Pancreas (tissue), 10 donors: Measurements from ENCODE around the gene CACNA1C. TPM values are rescaled to one million over a fixed set of nuclear protein-coding genes. Genes with fewer than 3 reads are reported as not detected.

Experiments used
- ATAC-seq, 4 donors: fragments of 200-7000 bp; cut with Tn5 transposase; one replicate each; pipeline versions ENCODE4 v1.8.0 to v1.9.1; 2020; ENCODE audit warnings: mild to moderate bottlenecking in 4 of 4, moderate library complexity in 4 of 4
- DNase-seq, 6 donors: peaks; one replicate each; pipeline ENCODE4 v3.0.0-alpha.2; 2020
- FAIRE-seq: peaks from 2 replicates; lab custom pipeline; 2012; peaks lifted over from hg19 to GRCh38; lab: Jason Lieb, UNC
- H3K27ac ChIP-seq, 4 donors: fragments of 200-600 bp; sonication (generic); 1 replicate in 3 of 4; 2 replicates in 1 of 4; pipeline versions ENCODE4 v1.5.0 to v1.8.0; 2020
- H3K27me3 ChIP-seq, 4 donors: fragments of 200-600 bp; one replicate each; pipeline ENCODE4 v1.8.0; 2021
- H3K36me3 ChIP-seq, 3 donors: fragments of 200-600 bp; sonication (generic) in 1 of 3; one replicate each; pipeline versions ENCODE4 v1.5.0 to v1.8.0; 2020 to 2021
- H3K4me1 ChIP-seq, 3 donors: fragments of 200-600 bp; one replicate each; pipeline ENCODE4 v1.8.0; 2021
- H3K4me3 ChIP-seq, 4 donors: fragments of 200-600 bp; sonication (generic) in 2 of 4; one replicate each; pipeline versions ENCODE4 v1.5.0 to v1.8.0; 2020 to 2021
- H3K9me3 ChIP-seq, 4 donors: fragments of 200-600 bp; one replicate each; pipeline ENCODE4 v1.8.0; 2021
- CTCF ChIP-seq, 4 donors: fragments of 200-600 bp; sonication (generic) in 3 of 4; IDR thresholded peaks; one replicate each; pipeline versions ENCODE4 v1.5.0 to v1.8.0; 2021; ENCODE audit warnings: antibody characterized with exemption in 4 of 4
- WGBS, 2 donors: extraction: QIAGEN DNeasy Blood & Tissue Kit; methylation state at CpG; one replicate each; pipeline ENCODE4 v1.1.7; 2013; 5-methylcytosine and 5-hydroxymethylcytosine counted together
- intact Hi-C, 3 donors: fragments of 100-400 bp; cut with DNase I; formaldehyde crosslinking; loops; one replicate each; pipeline versions ENCODE4 v1.11.1 to v1.14.2; 2022
- polyA plus RNA-seq, 2 donors: library from polyadenylated mRNA; stranded (reverse); fragments of 200-250 nt; gene quantifications; one replicate each; pipeline ENCODE4 v1.2.3, GENCODE V29; 2013
- total RNA-seq, 6 donors: library from RNA; stranded (reverse); fragmentation: NEBNext Ultra II Directional in 4 of 6; extraction: Animal tissue kit (Norgen Biotek cat#: 25700) in 4 of 6; gene quantifications; one replicate each; pipeline versions ENCODE4 v1.2.1 to v1.2.4, GENCODE V29; 2021 to 2023
- donor health status: healthy with polysubstance abuse.
- donor health status: DM: no; HTN: no; CAD: no; lungs with moderate emphysema.
- donor health status: DM: no; HTN: no; CAD: no.
- donor health status: control.
- donor health status: control.
- donor health status: Bipolar disorder and iron deficiency.
- donor health status: DM: yes; HTN: yes; CAD: no.
- donor health status: DM: no; HTN: no; CAD: no.
- donor health status: DM: no; HTN: no; CAD: no.
- donor health status: DM: yes; HTN: yes; CAD: no.

The CACNA1C gene
- total and polyA plus RNA-seq, 8 donors = 1.2 to 3.8 (median 2.3) TPM

- 70 to 73% methylated on average over 22 to 23 of the region's 23 CpGs for WGBS, 2 donors
- intact Hi-C loops = no loop called here
- no peak for DNase-seq
- Histone ChIP-seq H3K27me3 (no peaks in the 10 kb centered on the region), H3K36me3 (no peaks in the 10 kb centered on the region), H3K4me3 (no peak overlapping the region), H3K9me3 (no peaks in the 10 kb centered on the region), H3K4me1 (no peaks in the 10 kb centered on the region), H3K27ac (no peak overlapping the region)
- FAIRE-seq = no peak
- TF ChIP-seq CTCF (IDR thresholded peaks at IDR 0.05) = no peak
- ATAC-seq = no peak
Observed at GRCh38 chr12:2457215-2457932, 404.6 kb downstream of the CACNA1C start.

GRCh38 chr12:2457933-2458414 is 405.2 kb downstream of the CACNA1C start:
- DNase-seq = no peak
- Histone ChIP-seq H3K27ac (no peak overlapping the region), H3K4me1 (no peaks in the 10 kb centered on the region), H3K36me3 (no peaks in the 10 kb centered on the region), H3K9me3 (no peaks in the 10 kb centered on the region), H3K4me3 (no peak overlapping the region), H3K27me3 (no peaks in the 10 kb centered on the region)
- WGBS, 2 donors = 67 to 68% methylated on average over 4 of the region's 4 CpGs
- intact Hi-C loops = no loop called here
- FAIRE-seq = no peak
- no peak for TF ChIP-seq CTCF (IDR thresholded peaks at IDR 0.05)
- no peak for ATAC-seq

- no peaks in the 10 kb centered on the region for H3K36me3 ChIP-seq
- H3K27ac ChIP-seq = no peak overlapping the region
- 72 to 78% methylated on average over 10 of the region's 10 CpGs for WGBS, 2 donors
- H3K9me3 ChIP-seq = no peaks in the 10 kb centered on the region
- peaks cover 0 to 3% (median 0%) of the 10 kb centered on the region in 4 donors for H3K27me3 ChIP-seq
- DNase-seq (no peak), FAIRE-seq (no peak), ATAC-seq (no peak)
- no peak overlapping the region for H3K4me3 ChIP-seq
- no peak for TF ChIP-seq CTCF (IDR thresholded peaks at IDR 0.05)
- H3K4me1 ChIP-seq = no peaks in the 10 kb centered on the region
- intact Hi-C loops = no loop called here
Observed at GRCh38 chr12:2460051-2460670, 407.4 kb downstream of the CACNA1C start.

- intact Hi-C loops = no loop called here
- no peaks in the 10 kb centered on the region for H3K36me3 ChIP-seq
- FAIRE-seq (no peak), DNase-seq (no peak), ATAC-seq (no peak)
- H3K27ac ChIP-seq = no peak overlapping the region
- 86 to 93% methylated on average over 4 of the region's 4 CpGs for WGBS, 2 donors
- no peak overlapping the region for H3K4me3 ChIP-seq
- TF ChIP-seq CTCF (IDR thresholded peaks at IDR 0.05) = no peak
- H3K4me1 ChIP-seq = no peaks in the 10 kb centered on the region
- H3K9me3 ChIP-seq = no peaks in the 10 kb centered on the region
- H3K27me3 ChIP-seq = peaks cover 0 to 3% (median 0%) of the 10 kb centered on the region in 4 donors
Observed at GRCh38 chr12:2461046-2461445, 408.3 kb downstream of the CACNA1C start.

- TF ChIP-seq CTCF (IDR thresholded peaks at IDR 0.05) = no peak
- 85 to 88% methylated on average over 12 of the region's 12 CpGs for WGBS, 2 donors
- peaks cover 0 to 3% (median 0%) of the 10 kb centered on the region in 4 donors for H3K27me3 ChIP-seq
- no peak for ATAC-seq
- no peak for DNase-seq
- no peak overlapping the region for H3K27ac ChIP-seq
- FAIRE-seq = no peak
- no peaks in the 10 kb centered on the region for H3K9me3 ChIP-seq
- H3K36me3 ChIP-seq = no peaks in the 10 kb centered on the region
- intact Hi-C loops = no loop called here
- no peaks in the 10 kb centered on the region for H3K4me1 ChIP-seq
- no peak overlapping the region for H3K4me3 ChIP-seq
Observed at GRCh38 chr12:2461645-2462044, 408.9 kb downstream of the CACNA1C start.
